Mesendoderm (in vitro differentiated cells): ENCODE results near the gene MBD5.

Source experiments
- DNase-seq: peaks from one replicate; pipeline ENCODE4 v3.0.0; 2013
- H2AK5ac ChIP-seq: 2 replicates; pipeline ENCODE4 v1.6.1; 2013; ENCODE audit warnings: low read length, inconsistent platforms
- H2BK120ac ChIP-seq: 2 replicates; pipeline ENCODE4 v1.6.1; 2013; ENCODE audit warnings: low read depth, mild to moderate bottlenecking, low read length, moderate library complexity, mixed read lengths
- H2BK15ac ChIP-seq: replicated peaks from 2 replicates; pipeline ENCODE4 v1.6.1; 2013; ENCODE audit warnings: low read depth, mild to moderate bottlenecking, moderate library complexity
- H2BK5ac ChIP-seq: 2 replicates; pipeline ENCODE4 v1.6.1; 2013; ENCODE audit warnings: low read length, inconsistent platforms
- H3K18ac ChIP-seq: 2 replicates; pipeline ENCODE4 v1.6.1; 2013; ENCODE audit warnings: mild to moderate bottlenecking, low read length, mixed read lengths
- H3K23ac ChIP-seq: one replicate; pipeline ENCODE4 v1.6.1; 2013; ENCODE audit warnings: low read length
- H3K27ac ChIP-seq: 2 replicates; pipeline ENCODE4 v1.5.1; 2013; ENCODE audit warnings: low read depth, mild to moderate bottlenecking, inconsistent platforms, low read length, moderate library complexity
- H3K27me3 ChIP-seq: 2 replicates; pipeline ENCODE4 v1.6.1; 2013; ENCODE audit warnings: low read length, control low read depth, mild to moderate bottlenecking, inconsistent platforms; ENCODE audit not compliant: insufficient read depth, poor library complexity
- H3K36me3 ChIP-seq: 2 replicates; pipeline ENCODE4 v1.6.1; 2013; ENCODE audit warnings: low read length, inconsistent platforms; ENCODE audit not compliant: control insufficient read depth, insufficient read depth
- H3K4ac ChIP-seq: one replicate; pipeline ENCODE4 v1.6.1; 2013; ENCODE audit warnings: low read depth, mild to moderate bottlenecking, low read length, moderate library complexity
- H3K4me1 ChIP-seq: 2 replicates; pipeline ENCODE4 v1.6.1; 2013; ENCODE audit warnings: low read depth, low read length, inconsistent platforms; ENCODE audit not compliant: control insufficient read depth
- H3K4me2 ChIP-seq: 2 replicates; pipeline ENCODE4 v1.6.1; 2013; ENCODE audit warnings: low read length
- H3K4me3 ChIP-seq: 2 replicates; pipeline ENCODE4 v1.5.1; 2013; ENCODE audit warnings: mild to moderate bottlenecking, low read length
- H3K56ac ChIP-seq: one replicate; pipeline ENCODE4 v1.6.1; 2013; ENCODE audit warnings: low read length
- H3K79me1 ChIP-seq: 2 replicates; pipeline ENCODE4 v1.6.1; 2013; ENCODE audit warnings: low read length, inconsistent platforms
- H3K79me2 ChIP-seq: 2 replicates; pipeline ENCODE4 v1.6.1; 2013; ENCODE audit warnings: mild to moderate bottlenecking, low read length; ENCODE audit not compliant: control insufficient read depth, insufficient read depth
- H3K9ac ChIP-seq: 2 replicates; pipeline ENCODE4 v1.6.1; 2013; ENCODE audit warnings: low read length, inconsistent platforms
- H4K5ac ChIP-seq: one replicate; pipeline ENCODE4 v1.6.1; 2013; ENCODE audit warnings: low read length
- H4K8ac ChIP-seq: one replicate; pipeline ENCODE4 v1.6.1; 2013; ENCODE audit warnings: low read depth, mild to moderate bottlenecking, control low read depth, low read length, moderate library complexity
- WGBS: extraction: QIAGEN DNeasy Blood & Tissue Kit; methylation state at CpG from one replicate; pipeline ENCODE4 v1.1.7; 2013; ENCODE audit warnings: low lambda C conversion rate, missing lambda C conversion rate; ENCODE audit not compliant: insufficient coverage; ENCODE audit errors: extremely low coverage; 5-methylcytosine and 5-hydroxymethylcytosine counted together

The MBD5 gene

DNA sequence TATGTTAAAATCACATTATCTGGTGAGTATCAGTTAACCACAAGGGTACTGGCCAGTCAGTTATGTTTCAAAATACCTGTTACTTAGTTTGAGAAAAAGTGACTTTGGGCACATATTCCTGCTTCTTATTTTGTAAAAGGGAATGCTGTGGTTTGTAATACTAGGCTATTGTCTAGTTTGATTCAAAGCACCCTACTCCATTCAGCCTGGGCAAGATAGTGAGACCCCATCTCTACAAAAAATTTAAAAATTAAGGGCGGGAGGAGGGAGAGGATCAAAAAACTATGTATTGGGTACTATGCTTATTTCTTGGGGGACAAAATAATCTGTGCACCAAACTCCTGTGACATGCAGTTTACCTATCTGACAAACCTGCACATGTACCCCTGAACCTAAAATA lies 18.9 kb downstream of the MBD5 start:
- H4K8ac ChIP-seq = no peak overlapping the region
- WGBS = no CpG with 5 or more reads among the region's 1 CpG
- H3K27ac ChIP-seq = no peak overlapping the region
- no peak overlapping the region for H2BK120ac ChIP-seq
- no peaks in the 10 kb centered on the region for H3K79me1 ChIP-seq
- no peak for DNase-seq
- H3K18ac ChIP-seq = no peak overlapping the region
- H3K4me2 ChIP-seq = no peak overlapping the region
- no peak overlapping the region for H4K5ac ChIP-seq
- H2AK5ac ChIP-seq = no peak overlapping the region
- H3K4me3 ChIP-seq = no peak overlapping the region
- no peak overlapping the region for H2BK5ac ChIP-seq
- H3K4me1 ChIP-seq = no peaks in the 10 kb centered on the region
- H3K23ac ChIP-seq = no peak overlapping the region
- H3K4ac ChIP-seq = no peak overlapping the region
- no peaks in the 10 kb centered on the region for H3K27me3 ChIP-seq
- no peak overlapping the region for H3K56ac ChIP-seq
- H3K9ac ChIP-seq = no peak overlapping the region
- no peaks in the 10 kb centered on the region for H3K79me2 ChIP-seq
- H2BK15ac ChIP-seq = no peak overlapping the region
- H3K36me3 ChIP-seq = no peaks in the 10 kb centered on the region

DNA sequence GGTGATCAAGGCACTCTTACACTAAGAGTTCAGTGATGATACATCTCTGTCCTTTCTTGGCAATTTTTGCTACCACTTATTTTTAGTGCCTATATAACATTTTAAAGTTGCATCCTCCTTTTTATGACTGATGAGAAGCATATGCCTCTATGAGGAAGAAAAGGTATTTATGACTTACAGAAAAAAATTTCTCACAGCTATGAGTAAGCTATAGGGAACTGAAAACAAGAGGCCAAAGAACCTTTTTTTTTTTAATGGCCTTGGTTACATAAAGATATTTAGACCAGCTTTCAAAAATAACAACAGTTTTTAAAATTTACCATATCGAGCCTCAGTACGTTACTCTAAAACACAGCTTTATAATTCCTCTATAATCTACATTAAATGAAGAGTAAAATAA lies 21.3 kb downstream of the MBD5 start:
- Histone ChIP-seq H3K27me3 (no peaks in the 10 kb centered on the region), H3K18ac (no peak overlapping the region), H3K56ac (no peak overlapping the region), H3K4me1 (no peaks in the 10 kb centered on the region), H2BK15ac (no peak overlapping the region), H3K4me2 (no peak overlapping the region), H3K79me2 (no peaks in the 10 kb centered on the region), H2AK5ac (no peak overlapping the region), H3K79me1 (no peaks in the 10 kb centered on the region), H3K36me3 (no peaks in the 10 kb centered on the region), H2BK5ac (no peak overlapping the region), H3K4me3 (no peak overlapping the region), H3K27ac (no peak overlapping the region), H2BK120ac (no peak overlapping the region), H3K23ac (no peak overlapping the region), H4K8ac (no peak overlapping the region), H3K9ac (no peak overlapping the region), H4K5ac (no peak overlapping the region), H3K4ac (no peak overlapping the region)
- DNase-seq = no peak
- WGBS = 100% methylated on average over 2 of the region's 2 CpGs

DNA sequence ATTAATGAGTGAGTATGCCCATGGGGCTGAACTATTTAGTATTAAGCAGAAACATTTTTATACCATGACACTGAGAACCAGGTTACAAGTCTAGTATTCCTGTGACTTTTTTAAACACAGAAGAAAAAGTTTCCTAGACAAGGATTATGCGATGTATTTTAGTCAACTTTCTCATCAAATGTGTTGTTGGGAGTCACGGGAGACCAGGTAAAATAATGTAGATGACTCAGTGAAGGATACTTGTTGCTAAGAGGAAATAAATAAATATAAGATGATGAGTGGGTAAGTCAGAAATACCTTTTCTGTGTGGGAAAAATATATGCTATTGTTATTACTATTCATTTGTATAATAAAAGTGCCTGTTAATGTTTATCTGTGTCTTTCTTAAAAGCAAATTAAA lies 23.4 kb downstream of the MBD5 start:
- Histone ChIP-seq H3K56ac (no peak overlapping the region), H3K4me1 (no peaks in the 10 kb centered on the region), H3K18ac (no peak overlapping the region), H4K5ac (no peak overlapping the region), H3K4ac (no peak overlapping the region), H3K4me3 (no peak overlapping the region), H3K4me2 (no peak overlapping the region), H3K79me1 (no peaks in the 10 kb centered on the region), H3K27ac (no peak overlapping the region), H3K23ac (no peak overlapping the region), H2BK5ac (no peak overlapping the region), H3K36me3 (no peaks in the 10 kb centered on the region), H3K79me2 (no peaks in the 10 kb centered on the region), H3K9ac (no peak overlapping the region), H2BK120ac (no peak overlapping the region), H2BK15ac (no peak overlapping the region), H2AK5ac (no peak overlapping the region), H3K27me3 (no peaks in the 10 kb centered on the region), H4K8ac (no peak overlapping the region)
- no peak for DNase-seq
- no CpG with 5 or more reads among the region's 2 CpGs for WGBS

DNA sequence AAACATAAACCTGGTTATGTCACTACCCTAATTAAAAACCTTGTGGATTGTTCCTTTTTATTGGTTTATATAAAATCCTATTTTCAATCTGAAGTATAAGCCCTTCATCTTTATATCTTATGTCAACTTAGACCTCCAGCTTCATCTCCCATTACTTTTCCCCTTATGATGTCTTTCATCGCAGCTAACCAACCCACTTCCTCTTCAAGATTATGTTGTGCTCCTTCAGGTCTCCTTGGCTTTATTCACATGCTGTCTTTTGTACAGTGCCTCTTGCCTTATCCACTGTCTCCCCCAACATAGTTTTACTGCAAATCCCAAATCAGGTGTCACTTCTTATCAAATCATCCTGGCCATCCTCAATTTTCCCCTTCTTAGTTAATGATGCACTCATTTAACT lies 25.9 kb downstream of the MBD5 start:
- DNase-seq = no peak
- no CpG with 5 or more reads among the region's 1 CpG for WGBS
- H2BK120ac ChIP-seq = no peak overlapping the region

DNA sequence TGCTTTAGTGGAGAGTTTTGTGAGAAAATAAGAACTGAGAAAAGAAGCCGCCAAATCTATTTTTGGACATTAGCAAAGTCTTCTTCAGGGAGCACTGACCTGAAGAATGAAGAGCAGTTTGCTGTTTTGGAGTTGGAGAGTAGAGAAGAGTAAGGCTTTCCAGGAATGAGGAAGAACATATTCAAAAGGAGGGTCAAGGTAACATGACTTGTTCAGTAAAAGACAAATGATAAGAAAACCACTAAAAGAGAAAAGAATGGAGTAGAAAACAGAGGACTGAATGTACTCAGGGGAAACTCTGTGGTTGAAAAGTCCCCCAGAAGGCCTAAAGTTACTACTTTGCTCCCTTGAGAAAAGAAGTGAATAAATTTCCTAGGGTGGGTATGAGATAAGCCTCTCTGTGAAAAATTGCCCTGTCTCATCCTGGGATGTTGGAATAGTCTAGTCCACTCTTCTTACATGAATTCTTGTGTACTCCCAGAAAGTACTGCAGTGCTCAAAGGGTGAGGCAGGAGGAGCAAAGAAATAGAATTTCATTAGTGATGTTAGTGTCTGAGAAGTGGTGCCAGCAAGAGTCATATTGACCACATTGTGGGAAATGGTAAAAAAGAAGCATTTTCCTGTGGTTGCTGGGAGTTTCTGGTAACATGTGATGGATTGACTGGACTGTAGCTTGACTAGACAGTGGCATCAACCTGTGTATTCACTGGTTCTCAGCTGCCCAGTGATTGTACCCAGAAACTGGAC lies 27.8 kb downstream of the MBD5 start:
- no peaks in the 10 kb centered on the region for H3K27me3 ChIP-seq
- no peaks in the 10 kb centered on the region for H3K4me1 ChIP-seq
- no peak overlapping the region for H3K23ac ChIP-seq
- DNase-seq = no peak
- no peaks in the 10 kb centered on the region for H3K79me1 ChIP-seq
- H3K56ac ChIP-seq = no peak overlapping the region
- no peak overlapping the region for H3K27ac ChIP-seq
- H2BK15ac ChIP-seq = no peak overlapping the region
- H3K4me3 ChIP-seq = no peak overlapping the region
- H2AK5ac ChIP-seq = no peak overlapping the region
- no peaks in the 10 kb centered on the region for H3K36me3 ChIP-seq
- no peak overlapping the region for H3K9ac ChIP-seq
- no peaks in the 10 kb centered on the region for H3K79me2 ChIP-seq
- WGBS = no CpG with 5 or more reads among the region's 1 CpG
- no peak overlapping the region for H3K4ac ChIP-seq
- no peak overlapping the region for H2BK120ac ChIP-seq
- H4K5ac ChIP-seq = no peak overlapping the region
- no peak overlapping the region for H4K8ac ChIP-seq
- H3K18ac ChIP-seq = no peak overlapping the region
- H2BK5ac ChIP-seq = no peak overlapping the region
- no peak overlapping the region for H3K4me2 ChIP-seq

More for the DNA sequence above, 25.9 kb downstream of the MBD5 start:
- H3K4me1 ChIP-seq = no peaks in the 10 kb centered on the region
- no peak overlapping the region for H4K5ac ChIP-seq
- H3K79me2 ChIP-seq = no peaks in the 10 kb centered on the region
- H3K18ac ChIP-seq = no peak overlapping the region
- H3K9ac ChIP-seq = no peak overlapping the region
- H3K79me1 ChIP-seq = no peaks in the 10 kb centered on the region
- no peak overlapping the region for H2BK15ac ChIP-seq
- no peak overlapping the region for H3K4me2 ChIP-seq
- no peak overlapping the region for H2BK5ac ChIP-seq
- H3K56ac ChIP-seq = no peak overlapping the region
- H3K27me3 ChIP-seq = no peaks in the 10 kb centered on the region
- no peak overlapping the region for H3K4ac ChIP-seq
- H2AK5ac ChIP-seq = no peak overlapping the region
- H3K4me3 ChIP-seq = no peak overlapping the region
- no peak overlapping the region for H4K8ac ChIP-seq
- no peak overlapping the region for H3K23ac ChIP-seq
- no peak overlapping the region for H3K27ac ChIP-seq
- H3K36me3 ChIP-seq = no peaks in the 10 kb centered on the region

DNA sequence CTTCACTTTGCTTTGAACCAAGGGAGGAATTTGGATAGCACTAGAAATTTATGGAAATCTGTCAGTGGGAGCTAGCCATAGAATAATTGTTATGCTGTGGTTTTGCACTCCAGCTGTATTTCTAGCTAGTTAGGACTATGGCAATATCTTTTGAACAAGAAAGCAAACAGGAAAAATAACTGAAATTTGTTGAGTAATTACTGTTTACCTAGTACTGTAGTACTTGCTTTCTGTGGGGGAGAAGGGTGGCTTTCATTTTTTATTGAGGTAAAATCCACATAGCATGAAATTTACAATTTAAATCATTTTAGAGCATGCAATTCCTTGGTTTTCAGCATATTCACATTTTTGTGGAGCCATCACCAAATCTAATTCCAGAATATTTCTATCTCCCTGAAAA lies 28.4 kb downstream of the MBD5 start:
- Histone ChIP-seq H3K18ac (no peak overlapping the region), H2BK120ac (no peak overlapping the region), H3K9ac (no peak overlapping the region), H3K79me2 (no peaks in the 10 kb centered on the region), H3K56ac (no peak overlapping the region), H3K27me3 (no peaks in the 10 kb centered on the region), H4K5ac (no peak overlapping the region), H3K27ac (no peak overlapping the region), H3K79me1 (no peaks in the 10 kb centered on the region), H3K4ac (no peak overlapping the region), H4K8ac (no peak overlapping the region), H3K36me3 (no peaks in the 10 kb centered on the region), H2BK15ac (no peak overlapping the region), H3K4me1 (no peaks in the 10 kb centered on the region), H3K4me2 (no peak overlapping the region), H2BK5ac (no peak overlapping the region), H2AK5ac (no peak overlapping the region), H3K4me3 (no peak overlapping the region), H3K23ac (no peak overlapping the region)
- no peak for DNase-seq
